ENCODE measurements around the gene LARP7.
"Not testable (repeated sequence)": the region's sequence is repeated elsewhere in the genome, so short reads cannot be mapped to it uniquely, and the experiment has no call there.

LARP7 gene

DNA sequence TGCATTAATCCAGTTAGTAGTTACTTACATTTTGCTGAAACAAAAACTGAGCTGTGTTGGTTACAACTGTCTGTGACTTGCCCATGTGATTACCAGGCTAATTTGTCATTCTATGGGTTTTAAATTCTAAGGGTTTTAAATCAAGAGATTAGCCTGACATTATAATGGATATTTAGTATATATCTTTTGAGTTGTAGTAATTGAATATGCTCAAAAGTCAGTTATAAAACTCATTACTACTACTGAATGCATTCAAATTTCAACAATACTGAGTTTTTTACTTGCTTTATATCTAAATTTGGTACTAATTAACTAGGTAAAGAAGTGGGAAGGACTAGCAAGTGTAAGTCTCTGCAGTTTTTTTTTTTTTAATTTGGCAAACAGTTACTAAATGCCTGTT is 14.7 kb downstream of the LARP7 start:
- no peak for DNase-seq

DNA sequence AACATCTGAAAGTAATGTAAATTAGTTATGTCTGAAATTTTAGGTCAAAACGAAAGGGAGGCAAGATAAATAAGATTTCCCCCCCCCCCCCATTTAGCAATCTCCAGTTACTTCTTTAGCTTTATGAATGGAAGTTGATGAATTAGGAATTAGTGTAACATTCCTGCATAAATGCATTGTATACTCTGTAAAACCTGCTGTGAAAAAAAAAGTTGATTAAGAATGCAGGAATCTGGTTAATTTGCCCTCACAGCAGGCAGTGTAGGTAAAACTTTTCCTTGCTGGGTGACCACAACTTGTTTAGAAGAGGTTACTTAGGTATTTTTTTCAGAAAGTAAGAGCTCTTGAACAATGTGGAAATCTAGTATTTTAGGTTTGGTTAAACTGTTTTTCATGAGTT is 15.3 kb downstream of the LARP7 start:
- no peak for DNase-seq

- DNase-seq: no peak
Observed at GRCh38 chr4:112655270-112655669, 18.3 kb downstream of the LARP7 start.

DNA sequence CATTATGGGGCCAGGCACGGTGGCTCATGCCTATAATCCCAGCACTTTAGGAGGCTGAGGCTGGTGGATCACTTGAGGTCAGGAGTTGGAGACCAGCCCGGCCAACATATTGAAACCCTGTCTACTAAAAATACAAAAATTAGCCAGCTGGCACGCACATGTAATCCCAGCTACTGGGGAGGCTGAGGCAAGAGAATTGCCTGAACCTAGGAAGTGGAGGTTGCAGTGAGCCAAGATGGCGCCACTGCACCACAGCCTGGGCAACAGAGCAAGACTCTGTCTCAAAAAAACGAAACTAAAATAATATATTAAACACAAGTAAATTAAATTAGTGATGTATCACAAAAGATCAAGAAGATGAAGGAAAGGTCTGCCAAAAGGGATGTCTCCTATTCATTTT is 19.2 kb downstream of the LARP7 start:
- DNase-seq: not testable (repeated sequence)

DNA sequence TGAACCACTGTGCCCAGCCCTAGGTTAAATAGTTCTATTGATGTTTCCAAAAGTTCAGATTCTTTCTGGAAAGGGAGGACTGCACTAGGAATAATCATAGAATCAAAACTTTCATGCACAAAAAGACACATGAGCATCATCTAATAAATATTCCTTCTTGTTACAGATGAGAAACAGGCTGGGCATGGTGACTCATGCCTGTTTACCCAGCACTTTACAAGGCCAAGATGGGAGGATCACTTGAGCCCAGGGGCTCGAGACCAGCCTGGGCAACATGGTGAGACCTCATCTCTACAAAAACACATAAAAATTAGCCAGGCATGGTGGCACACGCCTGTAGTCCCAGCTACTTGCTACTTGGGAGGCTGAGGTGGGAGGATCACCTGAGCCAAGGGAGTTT is 27.7 kb downstream of the LARP7 start:
- no peak for DNase-seq

- DNase-seq: no peak
Observed at GRCh38 chr4:112668131-112668530, 31.2 kb downstream of the LARP7 start.

DNA sequence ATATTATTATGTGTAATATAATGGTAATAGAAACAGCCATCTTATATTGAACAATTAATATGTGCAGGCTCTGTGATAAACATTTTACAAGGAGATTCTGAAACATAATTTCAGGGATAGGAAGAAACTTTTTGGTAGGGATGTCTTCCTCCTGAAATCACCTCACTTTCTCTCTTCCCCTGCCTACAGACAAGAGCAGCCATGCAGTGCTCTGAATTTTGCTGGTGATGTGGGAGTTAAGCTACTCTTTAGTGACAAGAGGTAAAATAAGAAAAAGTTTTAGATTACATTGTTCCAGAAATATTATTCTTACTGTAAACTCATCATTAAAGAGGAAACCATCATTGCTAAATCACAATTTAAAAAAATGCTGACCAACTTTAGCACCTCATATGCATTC is 36.1 kb downstream of the LARP7 start:
- no peak for DNase-seq

DNA sequence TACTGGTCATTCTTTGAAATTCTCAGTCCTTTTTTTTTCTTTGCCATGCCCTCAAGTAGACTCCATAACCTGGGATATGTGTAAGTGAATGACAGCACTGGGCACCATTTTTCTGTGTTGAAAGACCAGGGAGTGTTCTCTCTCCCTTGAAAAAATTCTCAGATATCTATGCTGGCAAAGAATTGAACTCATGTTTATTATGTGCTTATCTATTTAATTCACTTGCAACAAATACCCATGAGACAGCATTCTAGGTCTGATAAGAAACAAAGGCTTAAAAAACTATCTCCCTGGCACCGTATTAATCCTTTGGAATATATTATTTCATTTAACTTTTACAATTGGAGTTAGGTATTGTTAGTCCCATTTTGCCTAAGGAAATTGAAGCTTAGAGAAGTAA is 36.7 kb downstream of the LARP7 start:
- no peak for DNase-seq

- no peak for DNase-seq
Observed at GRCh38 chr4:112674376-112674775, 37.4 kb downstream of the LARP7 start.

- DNase-seq: no peak
Observed at GRCh38 chr4:112677519-112678091, 40.7 kb downstream of the LARP7 start.

GRCh38 chr4:112680996-112681395 is 44.1 kb downstream of the LARP7 start:
- no peak for DNase-seq

- DNase-seq: no peak
Observed at GRCh38 chr4:112693507-112693906, 56.6 kb downstream of the LARP7 start.

DNA sequence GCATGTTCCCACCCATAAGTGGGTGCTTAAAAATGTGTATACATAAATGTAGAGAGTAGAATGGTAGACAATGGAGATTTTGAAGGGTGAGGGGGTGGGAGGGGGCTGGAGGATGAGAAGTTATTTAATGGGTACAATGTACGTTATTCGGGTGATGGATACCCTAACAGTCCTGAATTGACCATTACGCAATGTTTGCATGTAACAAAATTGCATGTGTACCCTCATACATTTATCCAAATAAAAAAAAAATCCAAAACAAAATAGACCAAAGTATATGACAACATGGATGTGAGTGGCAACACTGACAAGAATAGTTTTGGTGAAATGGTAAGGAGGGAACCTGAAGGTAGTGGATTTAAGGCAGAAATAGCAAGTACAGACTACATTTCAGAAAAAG is 63.7 kb downstream of the LARP7 start:
- DNase-seq: no peak

- no peak for DNase-seq
Observed at GRCh38 chr4:112702892-112703291, 65.9 kb downstream of the LARP7 start.

DNA sequence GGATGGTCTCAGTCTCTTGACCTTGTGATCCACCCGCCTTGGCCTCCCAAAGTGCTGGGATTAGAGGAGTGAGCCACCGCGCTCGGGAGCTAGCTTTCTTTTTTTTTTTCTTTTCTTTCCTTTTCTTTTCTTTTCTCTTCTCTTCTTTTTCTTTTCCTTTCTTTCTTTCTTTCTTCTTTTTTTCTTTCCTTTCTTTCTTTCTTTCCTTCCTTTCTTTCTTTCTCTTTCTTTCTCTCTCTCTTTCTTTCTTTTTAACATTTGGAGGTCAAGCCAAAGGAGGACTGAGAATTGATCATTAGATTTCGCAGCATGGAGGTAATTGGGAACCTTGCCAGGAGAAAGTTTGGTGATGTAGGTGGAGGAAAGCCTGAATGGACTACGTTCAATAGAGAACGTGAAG is 67.4 kb downstream of the LARP7 start:
- DNase-seq: no peak

GRCh38 chr4:112704991-112705845 is 68.3 kb downstream of the LARP7 start:
- peak; percentile 41 for DNase-seq

GRCh38 chr4:112705891-112706839 is 69.2 kb downstream of the LARP7 start:
- DNase-seq: peak; percentile 17

DNA sequence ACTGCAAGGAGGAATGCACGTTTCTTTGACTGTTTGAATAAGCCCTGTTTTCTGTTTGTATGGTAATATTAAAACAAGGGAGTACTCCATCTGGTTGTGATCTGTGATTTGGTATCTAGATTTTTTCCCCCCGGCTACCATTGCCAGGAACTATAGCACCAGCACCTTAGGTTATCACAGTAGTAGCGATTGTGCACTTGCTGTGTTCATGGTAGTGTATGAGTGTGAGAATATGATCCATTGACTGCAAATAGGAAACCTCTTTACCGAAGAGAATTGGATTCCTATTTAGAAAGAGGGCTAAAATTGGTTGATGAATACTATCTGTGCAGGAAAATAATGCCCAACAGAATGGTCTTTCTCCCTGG is 69.9 kb downstream of the LARP7 start:
- DNase-seq: no peak

All from 8988T (cell line).